ENCODE data around the gene MUC21. TPM values are rescaled to one million over a fixed set of nuclear protein-coding genes. Genes with fewer than 3 reads are reported as not detected.

Gene MUC21
- total and polyA plus RNA-seq, 2 donors (not counting 3 experiments of a cell fraction or from before 2014, with no cell fraction given), result not detected

- no peaks in the 10 kb centered on the region for H4K20me1 ChIP-seq (replicated peaks; ENCODE audit: control insufficient read depth, extremely low read depth, insufficient read depth, low read length)
- no peak overlapping the region for H3K4me2 ChIP-seq (ENCODE audit: insufficient read depth, low read length)
- dilution Hi-C loops (cut with MboI; ENCODE audit: extremely low pct_ligation_motif_present, low sequenced_read_pairs), result no loop called here
- H3K9me3 ChIP-seq (replicated peaks; ENCODE audit: control insufficient read depth, insufficient read depth, low read length), result no peaks in the 10 kb centered on the region
- no peak overlapping the region for H3K9ac ChIP-seq (replicated peaks; ENCODE audit: extremely low read depth, insufficient read depth, low read length)
- TF ChIP-seq GATA2 (IDR thresholded peaks at IDR 0.05; ENCODE audit: insufficient read depth, insufficient read length, low read depth, low read length) (no peak), POLR2AphosphoS5 (IDR thresholded peaks at IDR 0.05; ENCODE audit: insufficient read depth, low read depth, low read length) (no peak)
- H3K4me3 ChIP-seq (replicated peaks in 1 of 3; ENCODE audit: insufficient read depth in 1 of 3, low read depth in 1 of 3, low read length in 3 of 3), result no peak overlapping the region
- no peak overlapping the region for H3K27ac ChIP-seq (ENCODE audit: insufficient read depth, low read depth, low read length)
- no peaks in the 10 kb centered on the region for H3K79me2 ChIP-seq (ENCODE audit: control insufficient read depth, insufficient read depth, low read length)
- H3K4me1 ChIP-seq (ENCODE audit: control insufficient read depth, extremely low read depth, insufficient read depth, low read length), result no peaks in the 10 kb centered on the region
- H3K27me3 ChIP-seq (ENCODE audit: control insufficient read depth in 2 of 2, insufficient read depth in 2 of 2, low read length in 2 of 2), result peaks cover 16 to 17% of the 10 kb centered on the region in 2 experiments
- H2AFZ ChIP-seq (ENCODE audit: low read depth, low read length), result no peak overlapping the region
- FAIRE-seq (no peak), DNase-seq (ENCODE audit: low read depth, low spot score) (no peak)
- POLR2A ChIA-PET, result no interaction called here
- H3K9me1 ChIP-seq (replicated peaks; ENCODE audit: control insufficient read depth, extremely low read depth, insufficient read depth, low read length), result no peaks in the 10 kb centered on the region
- H3K36me3 ChIP-seq (ENCODE audit: control insufficient read depth in 2 of 2, extremely low read depth in 1 of 2, insufficient read depth in 2 of 2, low read length in 2 of 2), result no peaks in the 10 kb centered on the region
- BruUV-seq (replicated peaks), result no TSS peak
- intact Hi-C loops (cut with micrococcal nuclease), result no loop called here
- CTCF ChIA-PET, result no interaction called here
Measured at GRCh38 chr6:30979141-30979540, 4.4 kb upstream of the MUC21 start.

GRCh38 chr6:30979690-30980089 is 3.8 kb upstream of the MUC21 start:
- Histone ChIP-seq H2AFZ (ENCODE audit: low read depth, low read length) (no peak overlapping the region), H3K9me3 (replicated peaks; ENCODE audit: control insufficient read depth, insufficient read depth, low read length) (no peaks in the 10 kb centered on the region), H4K20me1 (replicated peaks; ENCODE audit: control insufficient read depth, extremely low read depth, insufficient read depth, low read length) (no peaks in the 10 kb centered on the region), H3K27me3 (ENCODE audit: control insufficient read depth in 2 of 2, insufficient read depth in 2 of 2, low read length in 2 of 2) (peaks cover 14 to 16% of the 10 kb centered on the region in 2 experiments), H3K9ac (replicated peaks; ENCODE audit: extremely low read depth, insufficient read depth, low read length) (no peak overlapping the region), H3K4me3 (replicated peaks in 1 of 3; ENCODE audit: insufficient read depth in 1 of 3, low read depth in 1 of 3, low read length in 3 of 3) (no peak overlapping the region), H3K4me2 (ENCODE audit: insufficient read depth, low read length) (no peak overlapping the region), H3K79me2 (ENCODE audit: control insufficient read depth, insufficient read depth, low read length) (no peaks in the 10 kb centered on the region), H3K9me1 (replicated peaks; ENCODE audit: control insufficient read depth, extremely low read depth, insufficient read depth, low read length) (no peaks in the 10 kb centered on the region), H3K4me1 (ENCODE audit: control insufficient read depth, extremely low read depth, insufficient read depth, low read length) (no peaks in the 10 kb centered on the region), H3K27ac (ENCODE audit: insufficient read depth, low read depth, low read length) (no peak overlapping the region), H3K36me3 (ENCODE audit: control insufficient read depth in 2 of 2, extremely low read depth in 1 of 2, insufficient read depth in 2 of 2, low read length in 2 of 2) (no peaks in the 10 kb centered on the region)
- ChIA-PET CTCF (no interaction called here), POLR2A (no interaction called here)
- intact Hi-C loops (cut with micrococcal nuclease) (no loop called here), dilution Hi-C loops (cut with MboI; ENCODE audit: extremely low pct_ligation_motif_present, low sequenced_read_pairs) (no loop called here)
- BruUV-seq (replicated peaks), result no TSS peak
- FAIRE-seq (no peak), DNase-seq (ENCODE audit: low read depth, low spot score) (no peak)
- TF ChIP-seq CTCF (IDR thresholded peaks at IDR 0.05; ENCODE audit: extremely low read depth in 1 of 2, insufficient read depth in 1 of 2, low read depth in 1 of 2, low read length in 2 of 2) (no peak), MAX (IDR thresholded peaks at IDR 0.05; ENCODE audit: insufficient read depth, insufficient read length) (no peak), FOS (IDR thresholded peaks at IDR 0.05; ENCODE audit: borderline replicate concordance, insufficient read depth, low read length) (no peak), GATA2 (IDR thresholded peaks at IDR 0.05; ENCODE audit: insufficient read depth, insufficient read length, low read depth, low read length) (no peak), POLR2AphosphoS5 (IDR thresholded peaks at IDR 0.05; ENCODE audit: insufficient read depth, low read depth, low read length) (no peak), JUN (IDR thresholded peaks at IDR 0.05; ENCODE audit: borderline replicate concordance, insufficient read depth, insufficient read length, low read depth) (no peak), MYC (IDR thresholded peaks at IDR 0.05; ENCODE audit: low read depth, low read length) (no peak), EZH2 (IDR thresholded peaks at IDR 0.05; ENCODE audit: borderline replicate concordance, low read depth, low read length, severe bottlenecking) (no peak), POLR2A (IDR thresholded peaks at IDR 0.05; ENCODE audit: low read depth, low read length) (no peak)

Measured in endothelial cell of umbilical vein (primary cell).